Vagina (tissue), 2 donors: ENCODE results near the gene SMIM12. TPM values are rescaled to one million over a fixed set of nuclear protein-coding genes. Genes with fewer than 3 reads are reported as not detected.

Source experiments
- DNase-seq, 2 donors: peaks; one replicate each; pipeline ENCODE4 v3.0.0-alpha.2; 2017; ENCODE audit errors: extremely low spot score in 2 of 2
- H3K27ac ChIP-seq: fragments of 200-600 bp; sonication (generic); one replicate; pipeline ENCODE4 v1.5.1; 2019
- H3K27me3 ChIP-seq: fragments of 200-600 bp; sonication (generic); one replicate; pipeline ENCODE4 v1.5.1; 2019
- H3K36me3 ChIP-seq, 2 donors: fragments of 200-600 bp; sonication (generic); one replicate each; pipeline ENCODE4 v1.5.1; 2017 to 2019
- H3K4me1 ChIP-seq: fragments of 200-600 bp; sonication (generic); one replicate; pipeline ENCODE4 v1.5.1; 2019
- H3K4me3 ChIP-seq, 2 donors: fragments of 200-600 bp; sonication (generic); 1 replicate in 1 of 2; 2 replicates in 1 of 2; pipeline ENCODE4 v1.5.1; 2016 to 2019
- H3K9me3 ChIP-seq: fragments of 200-600 bp; sonication (generic); one replicate; pipeline ENCODE4 v1.5.1; 2019
- CTCF ChIP-seq, 3 experiments: fragments of 450-650 bp in 2 of 3; fragments of 200-600 bp in 1 of 3; sonication (generic) in 1 of 3; IDR thresholded peaks; one replicate each; pipeline ENCODE4 v1.5.1; 2017 to 2019; ENCODE audit warnings: antibody characterized with exemption in 3 of 3, mild to moderate bottlenecking in 2 of 3, moderate library complexity in 2 of 3
- POLR2A ChIP-seq, 2 donors: fragments of 450-650 bp; IDR thresholded peaks; one replicate each; pipeline ENCODE4 v1.6.1; 2017; ENCODE audit warnings: antibody characterized with exemption in 2 of 2, mild to moderate bottlenecking in 2 of 2, moderate library complexity in 2 of 2
- POLR2AphosphoS5 ChIP-seq, 2 donors: sonication (generic); formaldehyde crosslinking; IDR thresholded peaks; one replicate each; pipeline ENCODE4 v1.9.0; 2017; ENCODE audit warnings: antibody characterized with exemption in 2 of 2, mild to moderate bottlenecking in 2 of 2, low read depth in 1 of 2; ENCODE audit not compliant: insufficient read depth in 1 of 2
- intact Hi-C: fragments of 100-400 bp; cut with DNase I; formaldehyde crosslinking; loops from one replicate; pipeline ENCODE4 v1.15.1; 2023
- total RNA-seq: library from RNA; depleted of rRNA; stranded (reverse); fragments of >200 nt; gene quantifications from one replicate; pipeline ENCODE4 v1.2.3, GENCODE V29; 2016

Gene SMIM12
- total RNA-seq, 1 donor from 2014 or later, result 36.6 TPM

- intact Hi-C loops, result no loop called here
- TF ChIP-seq POLR2AphosphoS5 (IDR thresholded peaks at IDR 0.05; ENCODE audit: insufficient read depth in 1 of 2, low read depth in 1 of 2) (no peak), POLR2A (IDR thresholded peaks at IDR 0.05) (no peak), CTCF (IDR thresholded peaks at IDR 0.05) (no peak)
- Histone ChIP-seq H3K36me3 (no peaks in the 10 kb centered on the region), H3K4me3 (no peak overlapping the region), H3K4me1 (no peaks in the 10 kb centered on the region), H3K27me3 (no peaks in the 10 kb centered on the region), H3K27ac (no peak overlapping the region), H3K9me3 (no peaks in the 10 kb centered on the region)
- no peak for DNase-seq
Observed at GRCh38 chr1:34874296-34874952, 14.9 kb upstream of the SMIM12 start.

GRCh38 chr1:34872133-34872503 is 12.6 kb upstream of the SMIM12 start:
- H3K9me3 ChIP-seq, result no peaks in the 10 kb centered on the region
- H3K4me1 ChIP-seq, result no peaks in the 10 kb centered on the region
- H3K27me3 ChIP-seq, result no peaks in the 10 kb centered on the region
- no peak for DNase-seq
- H3K36me3 ChIP-seq, result no peaks in the 10 kb centered on the region
- no peak overlapping the region for H3K4me3 ChIP-seq
- no peak overlapping the region for H3K27ac ChIP-seq
- TF ChIP-seq POLR2AphosphoS5 (IDR thresholded peaks at IDR 0.05; ENCODE audit: insufficient read depth in 1 of 2, low read depth in 1 of 2) (no peak), POLR2A (IDR thresholded peaks at IDR 0.05) (no peak), CTCF (IDR thresholded peaks at IDR 0.05) (no peak)
- intact Hi-C loops, result no loop called here

- H3K36me3 ChIP-seq, result no peaks in the 10 kb centered on the region
- intact Hi-C loops, result no loop called here
- no peak overlapping the region for H3K27ac ChIP-seq
- H3K9me3 ChIP-seq, result no peaks in the 10 kb centered on the region
- H3K4me1 ChIP-seq, result peaks cover 5% of the 10 kb centered on the region
- H3K27me3 ChIP-seq, result no peaks in the 10 kb centered on the region
- DNase-seq, result no peak
- TF ChIP-seq POLR2A (IDR thresholded peaks at IDR 0.05) (no peak), CTCF (IDR thresholded peaks at IDR 0.05) (no peak), POLR2AphosphoS5 (IDR thresholded peaks at IDR 0.05; ENCODE audit: insufficient read depth in 1 of 2, low read depth in 1 of 2) (no peak)
- H3K4me3 ChIP-seq, result no peak overlapping the region
Observed at GRCh38 chr1:34871443-34872132, 12.0 kb upstream of the SMIM12 start.

- no peaks in the 10 kb centered on the region for H3K27me3 ChIP-seq
- no peaks in the 10 kb centered on the region for H3K9me3 ChIP-seq
- peaks cover 12% of the 10 kb centered on the region for H3K4me1 ChIP-seq
- no peak for TF ChIP-seq POLR2A (IDR thresholded peaks at IDR 0.05)
- TF ChIP-seq POLR2AphosphoS5 (IDR thresholded peaks at IDR 0.05; ENCODE audit: insufficient read depth in 1 of 2, low read depth in 1 of 2), result no peak
- TF ChIP-seq CTCF (IDR thresholded peaks at IDR 0.05), result no peak
- no peaks in the 10 kb centered on the region for H3K36me3 ChIP-seq
- no peak for DNase-seq
- intact Hi-C loops, result no loop called here
- H3K4me3 ChIP-seq, result no peak overlapping the region
- no peak overlapping the region for H3K27ac ChIP-seq
Observed at GRCh38 chr1:34870395-34870794, 10.8 kb upstream of the SMIM12 start.

- TF ChIP-seq POLR2AphosphoS5 (IDR thresholded peaks at IDR 0.05; ENCODE audit: insufficient read depth in 1 of 2, low read depth in 1 of 2), result no peak
- no peak for TF ChIP-seq POLR2A (IDR thresholded peaks at IDR 0.05)
- no peak for TF ChIP-seq CTCF (IDR thresholded peaks at IDR 0.05)
- Histone ChIP-seq H3K4me1 (peaks cover 13% of the 10 kb centered on the region), H3K27ac (no peak overlapping the region), H3K4me3 (no peak overlapping the region), H3K27me3 (no peaks in the 10 kb centered on the region), H3K36me3 (no peaks in the 10 kb centered on the region), H3K9me3 (no peaks in the 10 kb centered on the region)
- intact Hi-C loops, result no loop called here
- no peak for DNase-seq
Observed at GRCh38 chr1:34869760-34870159, 10.2 kb upstream of the SMIM12 start.
